ENCODE data around the gene PBX4.

Gene PBX4

DNA sequence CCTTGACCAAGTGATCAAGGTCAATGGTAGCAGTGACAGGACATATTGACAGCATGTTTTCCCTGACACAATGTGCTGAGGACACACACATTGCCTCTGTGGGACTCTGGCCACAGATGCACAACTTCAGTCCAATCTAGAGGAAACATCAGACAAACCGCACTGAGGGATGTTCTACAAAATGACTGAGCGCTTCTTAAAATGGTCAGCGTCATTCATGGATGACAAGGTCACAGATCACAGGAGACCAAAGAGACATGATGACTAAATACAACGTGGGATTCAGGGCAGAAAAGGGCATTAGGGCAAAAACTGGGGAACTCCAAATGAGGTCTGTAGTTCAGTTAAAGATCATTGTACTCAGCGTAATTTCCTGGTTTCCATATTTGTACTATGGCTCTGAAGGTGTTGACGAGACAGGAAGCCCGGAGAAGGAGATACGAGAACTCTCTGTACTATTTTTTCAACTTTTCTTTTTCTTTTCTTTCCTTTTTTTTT is 20.6 kb downstream of the PBX4 start:
- peak; percentile 88 for FAIRE-seq
- TF ChIP-seq PAX5 (IDR thresholded peaks at IDR 0.05; ENCODE audit: insufficient read depth, low read length, severe bottlenecking) (peak; percentile 66), POLR2A (IDR thresholded peaks at IDR 0.05; ENCODE audit: low read depth, low read length) (0 out of 2 replicates have a peak, but pooled peaks have one; percentile 30), SPI1 (IDR thresholded peaks at IDR 0.05; ENCODE audit: low read depth, low read length) (no peak), POU2F2 (IDR thresholded peaks at IDR 0.05; ENCODE audit: low read depth, low read length) (0 out of 2 replicates have a peak, but pooled peaks have one; percentile 27), POLR2AphosphoS5 (IDR thresholded peaks at IDR 0.05; ENCODE audit: low read depth, low read length) (no peak), TAF1 (IDR thresholded peaks at IDR 0.05; ENCODE audit: low read depth, low read length) (no peak)
- no peak for DNase-seq (ENCODE audit: insufficient read length, low spot score)

- DNase-seq (ENCODE audit: insufficient read length, low spot score) (no peak), FAIRE-seq (no peak)
- TF ChIP-seq SPI1 (IDR thresholded peaks at IDR 0.05; ENCODE audit: low read depth, low read length) (no peak), POU2F2 (IDR thresholded peaks at IDR 0.05; ENCODE audit: low read depth, low read length) (no peak), PAX5 (IDR thresholded peaks at IDR 0.05; ENCODE audit: insufficient read depth, low read length, severe bottlenecking) (no peak), POLR2AphosphoS5 (IDR thresholded peaks at IDR 0.05; ENCODE audit: low read depth, low read length) (no peak), TAF1 (IDR thresholded peaks at IDR 0.05; ENCODE audit: low read depth, low read length) (no peak), POLR2A (IDR thresholded peaks at IDR 0.05; ENCODE audit: low read depth, low read length) (no peak)
Observed at GRCh38 chr19:19595171-19595701, 23.3 kb downstream of the PBX4 start.

GRCh38 chr19:19594381-19594780 is 24.1 kb downstream of the PBX4 start:
- FAIRE-seq (no peak), DNase-seq (ENCODE audit: insufficient read length, low spot score) (no peak)
- TF ChIP-seq SPI1 (IDR thresholded peaks at IDR 0.05; ENCODE audit: low read depth, low read length): no peak
- no peak for TF ChIP-seq POLR2A (IDR thresholded peaks at IDR 0.05; ENCODE audit: low read depth, low read length)
- TF ChIP-seq PAX5 (IDR thresholded peaks at IDR 0.05; ENCODE audit: insufficient read depth, low read length, severe bottlenecking): no peak
- no peak for TF ChIP-seq POLR2AphosphoS5 (IDR thresholded peaks at IDR 0.05; ENCODE audit: low read depth, low read length)
- TF ChIP-seq TAF1 (IDR thresholded peaks at IDR 0.05; ENCODE audit: low read depth, low read length): no peak
- TF ChIP-seq POU2F2 (IDR thresholded peaks at IDR 0.05; ENCODE audit: low read depth, low read length): no peak

- no peak for TF ChIP-seq PAX5 (IDR thresholded peaks at IDR 0.05; ENCODE audit: insufficient read depth, low read length, severe bottlenecking)
- TF ChIP-seq TAF1 (IDR thresholded peaks at IDR 0.05; ENCODE audit: low read depth, low read length): no peak
- no peak for TF ChIP-seq POLR2A (IDR thresholded peaks at IDR 0.05; ENCODE audit: low read depth, low read length)
- TF ChIP-seq SPI1 (IDR thresholded peaks at IDR 0.05; ENCODE audit: low read depth, low read length): no peak
- TF ChIP-seq POU2F2 (IDR thresholded peaks at IDR 0.05; ENCODE audit: low read depth, low read length): no peak
- TF ChIP-seq POLR2AphosphoS5 (IDR thresholded peaks at IDR 0.05; ENCODE audit: low read depth, low read length): no peak
- DNase-seq (ENCODE audit: insufficient read length, low spot score): no peak
- FAIRE-seq: no peak
Observed at GRCh38 chr19:19592690-19593089, 25.8 kb downstream of the PBX4 start.

DNA sequence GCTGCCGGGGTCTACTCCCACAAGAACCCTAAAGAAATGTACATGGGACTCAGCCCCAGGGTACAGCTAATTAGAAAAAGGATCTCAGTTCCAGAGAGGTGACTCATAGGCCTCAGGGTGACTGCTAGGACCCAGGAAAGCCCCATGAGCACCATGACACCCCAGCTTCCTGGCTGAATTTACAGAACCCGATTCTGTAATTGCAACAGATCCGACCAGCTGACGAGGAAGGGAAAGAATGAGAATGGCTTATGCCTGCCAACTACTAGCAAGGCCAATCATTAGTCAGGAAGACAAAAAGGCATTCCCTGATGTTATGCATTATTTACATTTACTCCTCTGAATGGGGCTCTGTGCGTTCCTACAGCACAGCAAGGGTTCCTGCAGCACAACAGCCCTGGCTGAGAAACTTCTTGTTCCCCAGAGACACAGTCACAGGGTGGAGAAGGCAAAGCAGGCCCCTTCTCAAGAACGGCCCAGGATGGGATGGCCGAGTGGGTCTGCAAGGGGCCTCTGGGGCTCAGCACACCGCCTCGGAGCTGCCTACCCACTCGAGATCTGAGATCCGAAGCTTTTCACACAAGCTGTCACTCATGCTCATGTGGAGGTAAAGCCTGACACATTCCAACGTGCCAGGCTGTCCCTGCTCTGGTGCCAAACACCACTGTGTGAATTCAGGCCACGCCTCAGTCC is 27.2 kb downstream of the PBX4 start:
- FAIRE-seq: no peak
- 0 out of 2 replicates have a peak, but pooled peaks have one; percentile 14 for TF ChIP-seq TAF1 (IDR thresholded peaks at IDR 0.05; ENCODE audit: low read depth, low read length)
- no peak for TF ChIP-seq POLR2AphosphoS5 (IDR thresholded peaks at IDR 0.05; ENCODE audit: low read depth, low read length)
- DNase-seq (ENCODE audit: insufficient read length, low spot score): no peak

DNA sequence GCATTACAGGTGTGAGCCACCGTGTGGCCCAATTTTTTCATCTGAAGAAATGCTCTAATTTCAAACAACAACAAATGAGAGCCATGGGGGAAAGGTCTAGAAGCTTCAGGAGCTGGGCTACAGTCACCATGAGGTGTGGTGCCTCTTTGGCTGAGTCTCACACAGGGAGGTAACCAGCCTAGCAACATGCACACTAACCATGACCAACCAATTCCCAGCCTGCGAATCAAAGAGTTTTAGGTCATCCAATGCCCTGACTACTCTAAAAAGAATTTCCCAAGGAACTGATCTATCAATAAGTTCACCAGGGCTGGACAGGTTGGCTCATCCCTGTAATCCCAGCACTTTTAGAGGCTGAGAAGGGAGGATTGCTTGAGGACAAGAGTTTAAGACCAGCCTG is 29.9 kb downstream of the PBX4 start:
- DNase-seq (ENCODE audit: insufficient read length, low spot score) (no peak), FAIRE-seq (no peak)
- no peak for TF ChIP-seq PAX5 (IDR thresholded peaks at IDR 0.05; ENCODE audit: insufficient read depth, low read length, severe bottlenecking)
- TF ChIP-seq POLR2AphosphoS5 (IDR thresholded peaks at IDR 0.05; ENCODE audit: low read depth, low read length): no peak
- TF ChIP-seq POU2F2 (IDR thresholded peaks at IDR 0.05; ENCODE audit: low read depth, low read length): no peak
- TF ChIP-seq TAF1 (IDR thresholded peaks at IDR 0.05; ENCODE audit: low read depth, low read length): no peak
- no peak for TF ChIP-seq SPI1 (IDR thresholded peaks at IDR 0.05; ENCODE audit: low read depth, low read length)
- TF ChIP-seq POLR2A (IDR thresholded peaks at IDR 0.05; ENCODE audit: low read depth, low read length): no peak

- DNase-seq (ENCODE audit: insufficient read length, low spot score) (no peak), FAIRE-seq (no peak)
- TF ChIP-seq TAF1 (IDR thresholded peaks at IDR 0.05; ENCODE audit: low read depth, low read length) (no peak), POU2F2 (IDR thresholded peaks at IDR 0.05; ENCODE audit: low read depth, low read length) (no peak), POLR2AphosphoS5 (IDR thresholded peaks at IDR 0.05; ENCODE audit: low read depth, low read length) (no peak), SPI1 (IDR thresholded peaks at IDR 0.05; ENCODE audit: low read depth, low read length) (no peak), POLR2A (IDR thresholded peaks at IDR 0.05; ENCODE audit: low read depth, low read length) (no peak), PAX5 (IDR thresholded peaks at IDR 0.05; ENCODE audit: insufficient read depth, low read length, severe bottlenecking) (no peak)
Observed at GRCh38 chr19:19587771-19588170, 30.7 kb downstream of the PBX4 start.

DNA sequence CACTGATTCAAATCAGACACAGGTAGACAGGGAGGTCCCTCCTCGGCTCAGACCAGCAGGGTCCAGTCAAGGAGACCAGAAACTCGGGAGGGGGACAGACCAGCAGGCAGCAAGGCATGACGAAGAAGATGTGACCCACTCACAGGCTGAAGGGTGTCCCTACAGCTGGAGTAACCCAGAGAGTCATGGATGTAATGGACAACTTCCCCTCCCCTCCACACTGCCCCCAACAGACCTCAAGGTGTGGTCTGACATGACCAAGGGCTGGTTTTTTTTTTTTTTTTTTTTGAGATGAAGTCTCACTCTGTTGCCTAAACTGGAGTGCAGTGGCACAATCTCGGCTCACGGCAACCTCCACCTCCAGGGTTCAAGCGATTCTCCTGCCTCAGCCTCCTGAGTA is 34.1 kb downstream of the PBX4 start:
- FAIRE-seq (no peak), DNase-seq (ENCODE audit: insufficient read length, low spot score) (no peak)
- TF ChIP-seq SPI1 (IDR thresholded peaks at IDR 0.05; ENCODE audit: low read depth, low read length) (no peak), POU2F2 (IDR thresholded peaks at IDR 0.05; ENCODE audit: low read depth, low read length) (no peak), POLR2AphosphoS5 (IDR thresholded peaks at IDR 0.05; ENCODE audit: low read depth, low read length) (no peak), PAX5 (IDR thresholded peaks at IDR 0.05; ENCODE audit: insufficient read depth, low read length, severe bottlenecking) (no peak), POLR2A (IDR thresholded peaks at IDR 0.05; ENCODE audit: low read depth, low read length) (no peak), TAF1 (IDR thresholded peaks at IDR 0.05; ENCODE audit: low read depth, low read length) (no peak)

GRCh38 chr19:19582471-19582870 is 36.0 kb downstream of the PBX4 start:
- no peak for FAIRE-seq
- TF ChIP-seq TAF1 (IDR thresholded peaks at IDR 0.05; ENCODE audit: low read depth, low read length) (no peak), POU2F2 (IDR thresholded peaks at IDR 0.05; ENCODE audit: low read depth, low read length) (no peak), POLR2A (IDR thresholded peaks at IDR 0.05; ENCODE audit: low read depth, low read length) (no peak), PAX5 (IDR thresholded peaks at IDR 0.05; ENCODE audit: insufficient read depth, low read length, severe bottlenecking) (no peak), POLR2AphosphoS5 (IDR thresholded peaks at IDR 0.05; ENCODE audit: low read depth, low read length) (no peak), SPI1 (IDR thresholded peaks at IDR 0.05; ENCODE audit: low read depth, low read length) (no peak)
- DNase-seq (ENCODE audit: insufficient read length, low spot score): no peak
